ENCODE measurements around the gene PCDHGA11. TPM values are rescaled to one million over a fixed set of nuclear protein-coding genes. Genes with fewer than 3 reads are reported as not detected.
"Not testable (repeated sequence)": the region's sequence is repeated elsewhere in the genome, so short reads cannot be mapped to it uniquely, and the experiment has no call there.

The PCDHGA11 gene
- total RNA-seq, 1 donor from 2014 or later: 1.3 TPM

DNA sequence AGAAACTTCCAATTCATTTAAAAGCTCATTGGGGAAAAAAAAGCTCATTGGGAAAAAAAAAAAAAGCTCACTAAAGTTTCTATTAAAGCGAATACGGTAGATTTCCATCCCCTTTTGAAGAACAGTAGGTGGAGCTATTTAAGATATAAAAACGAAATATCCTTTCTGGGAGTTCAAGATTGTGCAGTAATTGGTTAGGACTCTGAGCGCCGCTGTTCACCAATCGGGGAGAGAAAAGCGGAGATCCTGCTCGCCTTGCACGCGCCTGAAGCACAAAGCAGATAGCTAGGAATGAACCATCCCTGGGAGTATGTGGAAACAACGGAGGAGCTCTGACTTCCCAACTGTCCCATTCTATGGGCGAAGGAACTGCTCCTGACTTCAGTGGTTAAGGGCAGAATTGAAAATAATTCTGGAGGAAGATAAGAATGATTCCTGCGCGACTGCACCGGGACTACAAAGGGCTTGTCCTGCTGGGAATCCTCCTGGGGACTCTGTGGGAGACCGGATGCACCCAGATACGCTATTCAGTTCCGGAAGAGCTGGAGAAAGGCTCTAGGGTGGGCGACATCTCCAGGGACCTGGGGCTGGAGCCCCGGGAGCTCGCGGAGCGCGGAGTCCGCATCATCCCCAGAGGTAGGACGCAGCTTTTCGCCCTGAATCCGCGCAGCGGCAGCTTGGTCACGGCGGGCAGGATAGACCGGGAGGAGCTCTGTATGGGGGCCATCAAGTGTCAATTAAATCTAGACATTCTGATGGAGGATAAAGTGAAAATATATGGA, 9.7 kb downstream of the PCDHGA11 start, which contains the start of gene PCDHGA12:
TSS of gene PCDHGA12 (plus strand) at position 176 of the 782 bp plus-strand sequence. CDS start at position 429, 253 bp downstream.
- Mint-ChIP-seq H3K4me1 (ENCODE audit: low read depth) (no peaks in the 10 kb centered on the region), H3K9me3 (ENCODE audit: low read depth) (peaks cover 47% of the 10 kb centered on the region), H3K27me3 (ENCODE audit: low read depth) (no peaks in the 10 kb centered on the region), H3K27ac (ENCODE audit: unreplicated experiment) (no peak within 1 kb of the TSS), H3K4me3 (ENCODE audit: unreplicated experiment) (no peak within 1 kb of the TSS), H3K36me3 (ENCODE audit: low read depth) (peaks cover 49% of the 10 kb centered on the region)
- TF ChIP-seq, protein P1, sequence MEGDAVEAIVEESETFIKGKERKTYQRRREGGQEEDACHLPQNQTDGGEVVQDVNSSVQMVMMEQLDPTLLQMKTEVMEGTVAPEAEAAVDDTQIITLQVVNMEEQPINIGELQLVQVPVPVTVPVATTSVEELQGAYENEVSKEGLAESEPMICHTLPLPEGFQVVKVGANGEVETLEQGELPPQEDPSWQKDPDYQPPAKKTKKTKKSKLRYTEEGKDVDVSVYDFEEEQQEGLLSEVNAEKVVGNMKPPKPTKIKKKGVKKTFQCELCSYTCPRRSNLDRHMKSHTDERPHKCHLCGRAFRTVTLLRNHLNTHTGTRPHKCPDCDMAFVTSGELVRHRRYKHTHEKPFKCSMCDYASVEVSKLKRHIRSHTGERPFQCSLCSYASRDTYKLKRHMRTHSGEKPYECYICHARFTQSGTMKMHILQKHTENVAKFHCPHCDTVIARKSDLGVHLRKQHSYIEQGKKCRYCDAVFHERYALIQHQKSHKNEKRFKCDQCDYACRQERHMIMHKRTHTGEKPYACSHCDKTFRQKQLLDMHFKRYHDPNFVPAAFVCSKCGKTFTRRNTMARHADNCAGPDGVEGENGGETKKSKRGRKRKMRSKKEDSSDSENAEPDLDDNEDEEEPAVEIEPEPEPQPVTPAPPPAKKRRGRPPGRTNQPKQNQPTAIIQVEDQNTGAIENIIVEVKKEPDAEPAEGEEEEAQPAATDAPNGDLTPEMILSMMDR (IDR thresholded peaks at IDR 0.05): no peak
- no peak for DNase-seq (ENCODE audit: low spot score)

GRCh38 chr5:141431286-141431685, 10.4 kb downstream of the PCDHGA11 start:
- no peak for DNase-seq (ENCODE audit: low spot score)
- Mint-ChIP-seq H3K27ac (ENCODE audit: unreplicated experiment) (no peak overlapping the region), H3K36me3 (ENCODE audit: low read depth) (peaks cover 43% of the 10 kb centered on the region), H3K9me3 (ENCODE audit: low read depth) (peaks cover 41% of the 10 kb centered on the region), H3K4me1 (ENCODE audit: low read depth) (no peaks in the 10 kb centered on the region), H3K27me3 (ENCODE audit: low read depth) (no peaks in the 10 kb centered on the region), H3K4me3 (ENCODE audit: unreplicated experiment) (no peak overlapping the region)
- TF ChIP-seq, protein P1 (IDR thresholded peaks at IDR 0.05): no peak

GRCh38 chr5:141432308-141432707, 11.5 kb downstream of the PCDHGA11 start:
- H3K36me3 Mint-ChIP-seq (ENCODE audit: low read depth): peaks cover 36% of the 10 kb centered on the region
- H3K27me3 Mint-ChIP-seq (ENCODE audit: low read depth); H3K4me1 Mint-ChIP-seq (ENCODE audit: low read depth); H3K27ac Mint-ChIP-seq (ENCODE audit: unreplicated experiment); H3K4me3 Mint-ChIP-seq (ENCODE audit: unreplicated experiment); DNase-seq (ENCODE audit: low spot score): not testable (repeated sequence)
- H3K9me3 Mint-ChIP-seq (ENCODE audit: low read depth): peaks cover 32% of the 10 kb centered on the region

- not testable (repeated sequence) for H3K27ac Mint-ChIP-seq (ENCODE audit: unreplicated experiment); H3K4me3 Mint-ChIP-seq (ENCODE audit: unreplicated experiment); DNase-seq (ENCODE audit: low spot score); H3K27me3 Mint-ChIP-seq (ENCODE audit: low read depth); H3K4me1 Mint-ChIP-seq (ENCODE audit: low read depth)
- peaks cover 33% of the 10 kb centered on the region for H3K36me3 Mint-ChIP-seq (ENCODE audit: low read depth)
- peaks cover 32% of the 10 kb centered on the region for H3K9me3 Mint-ChIP-seq (ENCODE audit: low read depth)
Measured at GRCh38 chr5:141432726-141433125, 11.9 kb downstream of the PCDHGA11 start.

GRCh38 chr5:141434006-141434405, 13.2 kb downstream of the PCDHGA11 start:
- Mint-ChIP-seq H3K36me3 (ENCODE audit: low read depth) (peaks cover 27% of the 10 kb centered on the region), H3K4me1 (ENCODE audit: low read depth) (peaks cover 4% of the 10 kb centered on the region), H3K4me3 (ENCODE audit: unreplicated experiment) (no peak overlapping the region), H3K27me3 (ENCODE audit: low read depth) (no peaks in the 10 kb centered on the region), H3K27ac (ENCODE audit: unreplicated experiment) (no peak overlapping the region), H3K9me3 (ENCODE audit: low read depth) (peaks cover 26% of the 10 kb centered on the region)
- TF ChIP-seq, protein P1 (IDR thresholded peaks at IDR 0.05): no peak
- no peak for DNase-seq (ENCODE audit: low spot score)

DNA sequence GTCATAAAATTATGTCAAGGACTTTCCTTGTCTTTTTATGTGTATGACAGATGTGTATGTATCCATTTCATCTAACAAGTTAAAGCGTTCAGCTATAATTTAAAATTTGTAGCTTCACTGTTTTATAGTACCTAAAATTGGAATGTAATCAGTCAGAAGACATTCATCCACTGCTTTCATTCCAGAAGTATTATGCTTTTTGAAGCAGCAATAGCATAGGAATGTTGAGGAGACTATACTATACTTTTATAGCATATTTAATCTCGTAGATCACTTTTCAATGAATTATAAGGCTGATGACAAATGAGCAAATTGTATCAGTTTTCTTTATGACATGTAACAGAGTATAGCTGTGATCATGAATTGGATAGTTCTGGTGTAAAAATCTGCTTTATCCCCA, 16.4 kb downstream of the PCDHGA11 start:
- H3K27ac Mint-ChIP-seq (ENCODE audit: unreplicated experiment): no peak overlapping the region
- TF ChIP-seq, protein P1 (IDR thresholded peaks at IDR 0.05): no peak
- no peak overlapping the region for H3K4me3 Mint-ChIP-seq (ENCODE audit: unreplicated experiment)
- peaks cover 21% of the 10 kb centered on the region for H3K9me3 Mint-ChIP-seq (ENCODE audit: low read depth)
- no peaks in the 10 kb centered on the region for H3K27me3 Mint-ChIP-seq (ENCODE audit: low read depth)
- peaks cover 16% of the 10 kb centered on the region for H3K36me3 Mint-ChIP-seq (ENCODE audit: low read depth)
- peaks cover 4% of the 10 kb centered on the region for H3K4me1 Mint-ChIP-seq (ENCODE audit: low read depth)
- DNase-seq (ENCODE audit: low spot score): no peak
